CMK (cell line): Measurements from ENCODE around the gene TLNRD1.

Experiments used
- DNase-seq: peaks from one replicate; pipeline ENCODE4 v3.0.0-alpha.2; 2010; ENCODE audit warnings: low read depth

TLNRD1 gene

GRCh38 chr15:81002331-81003096 lies 1.8 kb downstream of the TLNRD1 start:
- DNase-seq = no peak

GRCh38 chr15:81003097-81003350 lies 2.3 kb downstream of the TLNRD1 start:
- no peak for DNase-seq

- no peak for DNase-seq
Observed at GRCh38 chr15:81006124-81006523, 5.4 kb downstream of the TLNRD1 start.

GRCh38 chr15:81007428-81008064 lies 6.8 kb downstream of the TLNRD1 start:
- DNase-seq = no peak

GRCh38 chr15:81008312-81008711 lies 7.6 kb downstream of the TLNRD1 start:
- no peak for DNase-seq

- no peak for DNase-seq
Observed at GRCh38 chr15:81010086-81010485, 9.4 kb downstream of the TLNRD1 start.

- DNase-seq = no peak
Observed at GRCh38 chr15:81011593-81011992, 10.9 kb downstream of the TLNRD1 start.

- DNase-seq = no peak
Observed at GRCh38 chr15:81012588-81012987, 11.9 kb downstream of the TLNRD1 start.

- no peak for DNase-seq
Observed at GRCh38 chr15:81013396-81013929, 12.7 kb downstream of the TLNRD1 start.

- no peak for DNase-seq
Observed at GRCh38 chr15:81014446-81015093, 13.8 kb downstream of the TLNRD1 start.

GRCh38 chr15:81015621-81016488 lies 15.1 kb downstream of the TLNRD1 start:
- no peak for DNase-seq

- DNase-seq = no peak
Observed at GRCh38 chr15:81016489-81017068, 15.9 kb downstream of the TLNRD1 start.

- DNase-seq = no peak
Observed at GRCh38 chr15:81018197-81018596, 17.5 kb downstream of the TLNRD1 start.

- no peak for DNase-seq
Observed at GRCh38 chr15:81021321-81021720, 20.6 kb downstream of the TLNRD1 start.

GRCh38 chr15:81023483-81024264 lies 23.0 kb downstream of the TLNRD1 start:
- no peak for DNase-seq

- no peak for DNase-seq
Observed at GRCh38 chr15:81024265-81024872, 23.6 kb downstream of the TLNRD1 start.

- no peak for DNase-seq
Observed at GRCh38 chr15:81024936-81025335, 24.2 kb downstream of the TLNRD1 start.

- no peak for DNase-seq
Observed at GRCh38 chr15:81025721-81026370, 25.1 kb downstream of the TLNRD1 start.

GRCh38 chr15:81026836-81027599 lies 26.3 kb downstream of the TLNRD1 start:
- DNase-seq = no peak
